NCI-H748 treated with DMSO at 0.1 percent for 48 hours (cell line): Measurements from ENCODE around the gene SH3BGRL2.

Experiments
- DNase-seq: peaks from one replicate; lab custom pipeline; 2025; lab: John Stamatoyannopoulos, UW

SH3BGRL2 gene

DNA sequence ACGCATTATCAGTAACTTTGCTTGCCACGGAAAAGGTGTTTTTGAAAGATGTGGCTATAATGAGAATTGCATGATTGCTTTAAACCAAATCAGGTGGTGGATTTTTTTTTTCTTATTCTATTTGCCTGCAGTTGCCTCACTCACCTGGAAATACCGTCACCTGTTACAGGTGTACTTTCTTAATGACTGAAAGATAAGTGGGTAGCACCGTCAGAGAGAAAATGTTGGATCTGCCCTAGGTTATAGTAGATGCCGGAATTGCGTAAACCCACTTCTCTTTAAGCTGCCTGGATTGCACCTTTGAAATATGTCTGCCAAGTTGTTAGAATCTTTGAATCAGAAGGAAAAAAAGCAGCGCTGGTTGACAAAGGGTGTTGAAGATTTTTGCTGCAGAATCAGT is 68.5 kb downstream of the SH3BGRL2 start:
- DNase-seq: no peak

DNA sequence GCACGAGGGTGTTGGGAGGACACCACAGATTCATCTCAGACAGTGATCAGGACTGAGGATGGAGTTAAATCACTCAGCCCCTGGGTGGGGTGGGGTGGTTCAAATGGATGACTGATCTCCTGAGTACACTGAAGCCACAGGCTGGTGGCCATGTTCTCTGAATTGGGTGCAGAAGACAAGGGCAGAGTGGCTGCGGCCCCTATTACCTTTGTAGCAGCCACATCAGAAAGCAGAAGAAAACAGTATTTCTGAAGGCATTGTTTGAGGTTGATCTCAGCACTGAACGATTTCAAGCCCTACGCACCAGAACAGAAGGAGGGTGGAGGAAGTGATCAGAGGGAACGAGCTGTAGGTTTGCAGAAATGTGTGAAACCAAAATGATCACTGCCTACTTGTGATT is 71.6 kb downstream of the SH3BGRL2 start:
- DNase-seq: no peak

DNA sequence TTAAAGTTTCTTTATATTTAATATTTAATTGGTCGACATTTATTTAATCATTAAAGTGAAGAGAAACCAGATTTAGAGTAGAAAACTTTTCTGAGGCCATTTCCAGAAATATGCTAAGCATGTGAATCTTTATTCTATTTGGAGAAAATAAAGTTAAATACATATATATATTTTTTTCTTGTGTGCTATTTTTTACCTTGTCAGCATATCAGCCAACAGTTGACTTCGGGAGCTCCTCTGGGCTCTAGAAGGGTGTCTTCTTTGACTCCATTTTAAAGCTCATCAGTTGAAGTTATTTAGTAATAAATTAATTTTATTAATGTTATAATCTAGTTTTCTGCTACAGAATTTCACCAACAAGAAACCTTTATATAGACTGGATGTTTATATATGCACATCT is 73.1 kb downstream of the SH3BGRL2 start:
- no peak for DNase-seq

DNA sequence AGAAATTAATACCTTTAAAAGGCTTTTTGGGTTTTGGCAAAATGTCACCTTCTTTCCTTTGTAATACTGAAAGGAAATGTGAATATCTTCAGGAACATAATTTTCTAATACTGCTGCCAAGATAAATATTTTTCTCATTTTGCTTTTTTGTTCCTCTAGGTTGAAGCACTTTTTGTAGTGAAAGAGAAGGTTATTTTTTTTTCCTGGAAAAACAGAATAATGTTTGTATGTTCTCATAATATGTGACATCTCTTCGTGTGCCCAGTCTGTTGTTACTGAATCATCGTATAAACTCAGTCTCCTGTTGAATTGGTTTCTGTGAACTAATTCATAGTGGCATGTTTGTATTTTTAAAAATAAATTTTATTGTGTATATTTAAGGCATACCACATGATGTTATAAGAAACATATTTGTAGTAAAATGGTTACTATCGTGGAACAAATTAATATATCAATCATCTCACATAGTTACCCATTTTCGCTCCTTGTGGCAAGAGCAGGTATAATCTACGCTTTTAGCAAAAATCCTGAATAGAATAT is 74.4 kb downstream of the SH3BGRL2 start:
- no peak for DNase-seq

DNA sequence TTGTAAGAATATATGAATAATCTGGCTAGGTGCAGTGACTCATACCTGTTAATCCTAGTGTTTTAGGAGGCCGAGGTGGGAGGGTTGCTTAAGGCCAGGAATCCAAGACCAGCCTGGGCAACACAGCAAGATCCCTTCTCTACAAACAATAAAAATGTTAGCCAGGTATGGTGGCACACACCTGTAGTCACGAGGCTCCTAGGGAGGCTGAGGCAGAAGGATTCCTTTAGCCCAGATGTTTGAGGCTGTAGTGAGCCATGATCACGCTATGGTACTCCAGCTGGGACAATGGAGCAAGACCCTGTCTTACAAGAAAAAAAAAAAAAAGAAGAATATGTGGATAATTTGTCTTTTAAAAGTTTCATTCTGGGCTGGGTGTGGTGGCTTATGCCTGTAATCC is 75.4 kb downstream of the SH3BGRL2 start:
- no peak for DNase-seq

GRCh38 chr6:79707621-79708020 is 76.5 kb downstream of the SH3BGRL2 start:
- no peak for DNase-seq

DNA sequence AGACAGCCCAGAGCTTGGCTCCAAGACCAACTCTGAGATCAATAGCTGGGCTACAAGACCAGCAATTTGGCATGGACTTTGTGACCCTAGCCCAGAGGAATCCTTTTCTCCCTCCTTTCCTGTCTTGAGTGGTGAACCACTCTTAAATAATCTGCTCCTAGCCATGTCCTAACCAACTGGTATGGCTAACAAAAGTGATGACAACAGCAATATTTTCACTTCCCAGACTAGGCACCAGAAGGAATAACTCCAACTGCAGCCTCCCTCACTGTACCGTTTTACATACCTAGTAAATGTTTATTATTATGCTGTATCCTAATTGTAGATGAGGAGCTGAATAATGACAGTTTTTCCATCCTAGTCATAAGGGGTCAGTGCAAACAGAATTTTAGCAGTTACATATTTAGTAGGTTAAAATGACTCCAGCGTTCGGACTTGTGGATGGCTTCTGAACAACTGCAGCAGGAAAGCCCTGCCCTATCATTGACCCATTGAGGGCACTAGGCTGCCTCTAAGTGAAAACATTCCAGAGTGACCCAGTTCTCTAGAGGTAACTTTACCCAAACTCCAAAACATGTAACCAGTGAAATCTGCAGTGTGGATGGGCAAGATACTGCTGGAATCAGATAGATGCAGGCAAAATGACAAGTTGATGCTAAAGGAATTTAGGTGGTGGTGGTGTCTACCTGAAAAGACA is 77.1 kb downstream of the SH3BGRL2 start:
- no peak for DNase-seq

DNA sequence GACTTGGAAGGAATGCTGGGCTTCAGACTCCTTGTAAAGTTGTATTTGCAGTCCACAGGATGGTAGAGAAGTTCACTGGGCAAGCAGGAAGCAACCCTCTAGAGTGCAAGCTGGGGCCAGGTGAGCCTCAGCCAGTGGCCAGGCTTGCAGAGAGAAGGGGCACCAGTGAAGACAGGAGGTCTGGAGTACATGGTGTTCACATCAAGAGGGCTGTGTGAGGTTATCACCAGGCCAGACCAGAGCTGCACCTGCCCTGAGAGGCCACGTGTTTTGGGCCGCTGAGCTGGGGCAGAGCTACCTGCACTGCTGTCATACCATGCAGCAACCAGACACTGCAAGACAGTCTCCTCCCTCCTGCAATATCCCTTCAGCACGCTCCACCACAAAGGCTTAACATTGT is 79.0 kb downstream of the SH3BGRL2 start:
- DNase-seq: no peak

GRCh38 chr6:79711167-79711566 is 80.0 kb downstream of the SH3BGRL2 start:
- DNase-seq: no peak

DNA sequence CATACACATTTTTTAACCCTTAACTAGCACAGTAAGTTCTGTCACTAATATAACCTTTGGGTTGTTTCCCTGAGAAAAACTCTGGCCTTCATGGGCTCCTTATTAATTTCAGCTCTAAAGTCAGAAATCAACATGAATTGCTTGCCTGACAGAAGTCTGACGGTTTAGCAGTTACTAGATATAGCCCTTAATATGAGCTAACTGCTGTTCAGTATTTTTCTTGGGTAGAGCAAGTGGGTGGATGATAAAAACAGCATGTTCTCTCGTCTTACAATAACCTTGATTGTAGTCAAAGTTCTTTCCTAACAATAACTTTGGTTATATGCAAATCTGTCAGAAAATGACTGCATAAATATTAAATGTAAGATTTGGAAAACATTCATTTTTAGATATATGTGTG is 81.0 kb downstream of the SH3BGRL2 start:
- DNase-seq: no peak

GRCh38 chr6:79712616-79713135 is 81.5 kb downstream of the SH3BGRL2 start:
- DNase-seq: no peak

GRCh38 chr6:79713701-79714322 is 82.7 kb downstream of the SH3BGRL2 start:
- peak; percentile 41 for DNase-seq

GRCh38 chr6:79717989-79718388 is 86.9 kb downstream of the SH3BGRL2 start:
- DNase-seq: no peak

- no peak for DNase-seq
Measured at GRCh38 chr6:79718509-79719247, 87.5 kb downstream of the SH3BGRL2 start.

GRCh38 chr6:79719248-79719960 is 88.3 kb downstream of the SH3BGRL2 start:
- no peak for DNase-seq

GRCh38 chr6:79724816-79725215 is 93.7 kb downstream of the SH3BGRL2 start:
- DNase-seq: no peak

DNA sequence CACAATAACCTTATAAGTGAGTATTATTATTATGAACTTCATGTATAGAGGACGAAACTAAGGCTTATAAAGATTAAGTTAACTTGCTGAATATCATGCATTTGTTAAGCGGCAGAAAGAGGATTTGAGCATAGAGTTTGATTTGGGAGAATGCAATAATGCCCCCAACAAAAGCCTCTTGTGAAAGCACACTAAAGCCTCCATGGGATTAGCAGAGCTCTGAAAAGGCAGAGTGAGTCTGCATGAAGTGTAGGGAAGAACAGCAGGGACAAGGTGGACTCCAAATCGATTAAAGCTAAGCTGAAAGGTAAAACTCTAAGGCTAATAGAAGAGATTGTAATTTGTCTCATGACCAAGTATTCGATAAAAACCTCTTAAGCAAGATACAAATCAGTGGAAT is 100.3 kb downstream of the SH3BGRL2 start:
- DNase-seq: no peak

DNA sequence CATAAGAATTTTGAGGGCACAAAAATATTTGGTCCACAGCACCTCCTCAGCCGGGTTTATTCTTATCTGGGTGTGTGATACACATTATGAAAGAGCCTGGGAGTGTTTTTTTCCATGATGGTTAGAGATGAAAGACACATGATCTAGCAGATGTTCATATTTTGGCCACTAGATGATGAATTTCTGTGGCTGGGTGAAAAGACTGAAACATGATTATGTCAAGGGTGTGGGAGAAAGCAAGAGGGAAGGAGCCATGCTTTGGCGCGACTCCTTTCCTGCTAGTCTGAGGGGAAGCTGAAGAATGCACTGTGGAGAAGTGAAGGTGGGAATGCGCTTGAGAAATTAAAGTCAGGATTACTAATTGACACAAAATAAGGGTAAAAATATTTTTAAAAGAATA is 102.3 kb downstream of the SH3BGRL2 start:
- DNase-seq: no peak

- DNase-seq: no peak
Measured at GRCh38 chr6:79734374-79734773, 103.2 kb downstream of the SH3BGRL2 start.

DNA sequence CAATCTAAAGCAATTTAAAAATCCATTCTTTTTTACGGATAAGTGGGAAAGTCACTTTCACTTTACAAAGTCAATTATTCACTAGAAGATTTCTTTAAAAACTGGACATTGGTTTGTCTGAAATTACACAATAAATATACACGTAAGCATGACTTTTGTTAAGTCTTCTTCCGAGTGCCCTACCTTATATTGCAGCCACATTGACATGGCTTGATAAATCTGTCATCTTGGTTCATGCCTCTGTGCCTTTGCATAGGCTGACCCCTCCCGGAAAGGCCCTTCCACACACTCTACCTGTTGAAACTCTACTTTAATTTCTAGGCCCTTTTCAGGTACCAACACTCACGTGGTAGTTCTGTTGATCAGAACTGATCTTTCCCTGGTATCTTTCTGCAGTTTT is 104.1 kb downstream of the SH3BGRL2 start:
- no peak for DNase-seq

DNA sequence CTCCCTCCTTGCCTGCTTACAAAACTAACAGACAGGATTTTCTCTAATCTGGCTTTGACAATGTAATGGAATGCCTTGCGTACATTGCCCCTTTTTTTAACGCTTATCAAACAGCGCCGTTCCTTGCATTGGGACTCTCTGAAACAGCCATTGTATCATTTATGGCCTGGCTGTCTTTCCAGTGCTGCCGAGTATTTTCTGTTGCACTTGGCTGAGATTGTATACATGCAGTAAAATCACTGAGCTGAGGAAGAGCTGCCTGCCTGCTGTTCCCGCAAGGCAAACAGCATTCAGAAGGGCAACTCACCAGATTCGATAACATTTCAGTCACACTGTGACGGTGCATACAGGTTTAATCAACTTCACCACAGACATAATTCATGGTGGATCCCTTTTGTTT is 106.0 kb downstream of the SH3BGRL2 start:
- DNase-seq: peak; percentile 16

DNA sequence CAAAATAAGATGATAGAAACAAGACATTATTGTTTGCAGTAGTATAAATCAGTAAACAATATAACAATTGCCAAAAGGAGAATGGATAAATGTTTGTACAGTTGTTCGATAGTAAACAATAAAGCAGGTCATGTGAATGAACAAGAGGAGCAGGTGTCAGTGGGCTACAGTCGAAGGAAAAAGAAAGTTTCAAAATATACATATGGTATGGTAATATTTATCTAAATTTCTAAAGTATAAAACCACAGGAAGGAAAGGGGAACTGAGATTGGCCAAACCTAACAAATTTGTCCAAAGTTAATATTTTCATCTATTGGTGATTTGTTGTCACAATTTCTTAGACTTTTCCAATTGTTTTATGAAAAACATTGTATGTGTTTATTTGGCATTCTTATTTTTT is 110.9 kb downstream of the SH3BGRL2 start:
- no peak for DNase-seq
